Activated CD8-positive, alpha-beta memory T cell treated with anti-CD3 and anti-CD28 coated beads for 48 hours (primary cell): Measurements from ENCODE around the gene PXDC1.

Source experiments
- DNase-seq, 3 experiments: peaks; one replicate each; pipeline ENCODE4 v3.0.0-alpha.2; 2020; ENCODE audit warnings: low read depth in 2 of 3, low spot score in 2 of 3

Gene PXDC1

GRCh38 chr6:3751077-3751729 is at the start of gene PXDC1:
PXDC1 (minus strand) TSS chr6:3751713; CDS start chr6:3751531, 182 bp downstream.
- no peak for DNase-seq

GRCh38 chr6:3800850-3801591 is 49.5 kb upstream of the PXDC1 start:
- no peak for DNase-seq

GRCh38 chr6:3799719-3800118 is 48.2 kb upstream of the PXDC1 start:
- DNase-seq, result no peak

GRCh38 chr6:3798055-3798919 is 46.8 kb upstream of the PXDC1 start:
- DNase-seq, result no peak

GRCh38 chr6:3797231-3798054 is 45.9 kb upstream of the PXDC1 start:
- DNase-seq, result no peak

GRCh38 chr6:3796719-3797041 is 45.2 kb upstream of the PXDC1 start:
- no peak for DNase-seq

- DNase-seq, result no peak
Measured at GRCh38 chr6:3795836-3796718, 44.6 kb upstream of the PXDC1 start.

- no peak for DNase-seq
Measured at GRCh38 chr6:3794092-3794491, 42.6 kb upstream of the PXDC1 start.

GRCh38 chr6:3793545-3793944 is 42.0 kb upstream of the PXDC1 start:
- no peak for DNase-seq

GRCh38 chr6:3791526-3792203 is 40.2 kb upstream of the PXDC1 start:
- DNase-seq, result no peak

GRCh38 chr6:3789896-3790558 is 38.5 kb upstream of the PXDC1 start:
- no peak for DNase-seq

GRCh38 chr6:3789018-3789895 is 37.7 kb upstream of the PXDC1 start:
- DNase-seq, result no peak

GRCh38 chr6:3788408-3789017 is 37.0 kb upstream of the PXDC1 start:
- DNase-seq, result no peak

- DNase-seq, result no peak
Measured at GRCh38 chr6:3786141-3786540, 34.6 kb upstream of the PXDC1 start.

GRCh38 chr6:3785745-3786098 is 34.2 kb upstream of the PXDC1 start:
- DNase-seq, result no peak

- no peak for DNase-seq
Measured at GRCh38 chr6:3784885-3785744, 33.6 kb upstream of the PXDC1 start.

- DNase-seq, result no peak
Measured at GRCh38 chr6:3784423-3784822, 32.9 kb upstream of the PXDC1 start.
